Vagina (tissue), 2 donors: ENCODE data around the gene NRP1.

Experiments used
- CTCF ChIP-seq, 3 experiments: fragments of 450-650 bp in 2 of 3; fragments of 200-600 bp in 1 of 3; sonication (generic) in 1 of 3; IDR thresholded peaks; one replicate each; pipeline ENCODE4 v1.5.1; 2017 to 2019; ENCODE audit warnings: antibody characterized with exemption in 3 of 3, mild to moderate bottlenecking in 2 of 3, moderate library complexity in 2 of 3
- POLR2A ChIP-seq, 2 donors: fragments of 450-650 bp; IDR thresholded peaks; one replicate each; pipeline ENCODE4 v1.6.1; 2017; ENCODE audit warnings: antibody characterized with exemption in 2 of 2, mild to moderate bottlenecking in 2 of 2, moderate library complexity in 2 of 2
- POLR2AphosphoS5 ChIP-seq, 2 donors: sonication (generic); formaldehyde crosslinking; IDR thresholded peaks; one replicate each; pipeline ENCODE4 v1.9.0; 2017; ENCODE audit warnings: antibody characterized with exemption in 2 of 2, mild to moderate bottlenecking in 2 of 2, low read depth in 1 of 2; ENCODE audit not compliant: insufficient read depth in 1 of 2

- TF ChIP-seq POLR2A (IDR thresholded peaks at IDR 0.05) = no peak
- TF ChIP-seq CTCF (IDR thresholded peaks at IDR 0.05) = no peak
- TF ChIP-seq POLR2AphosphoS5 (IDR thresholded peaks at IDR 0.05; ENCODE audit: insufficient read depth in 1 of 2, low read depth in 1 of 2) = no peak
These were observed 19.5 kb downstream of the NRP1 start for GRCh38 chr10:33314811-33315561.
